A549 treated with AZD2906 at 1 μM for 4 hours (cell line): ENCODE data around the gene KMO. TPM values are rescaled to one million over a fixed set of nuclear protein-coding genes. Genes with fewer than 3 reads are reported as not detected.

Experiments used
- total RNA-seq: library from RNA; stranded (reverse); fragments of 200-300 nt; extraction: Qiagen RNA extraction; gene quantifications from 5 replicates; pipeline ENCODE4 v1.2.3, GENCODE V29; 2022

KMO gene
- total RNA-seq = 0.51 to 1.2 TPM (median 0.98 TPM) in 5 replicates

DNA sequence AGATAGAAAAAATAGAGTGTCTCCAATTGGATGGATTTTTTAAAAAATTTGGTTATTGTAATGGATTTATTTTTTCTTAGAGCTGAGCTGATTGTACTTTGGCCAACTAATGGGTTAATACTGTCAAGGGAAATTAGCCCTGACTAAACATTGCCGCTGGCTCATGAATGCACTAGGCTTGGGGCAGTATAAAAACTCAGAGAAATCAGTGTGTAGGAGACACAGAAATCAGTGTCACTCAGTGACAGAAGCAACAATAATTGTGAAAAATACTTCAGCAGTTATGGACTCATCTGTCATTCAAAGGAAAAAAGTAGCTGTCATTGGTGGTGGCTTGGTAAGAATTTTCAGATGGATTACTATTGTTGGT, at the start of gene KMO:
TSS of gene KMO (plus strand) at position 217 of the 370 bp plus-strand sequence. CDS start at position 284, 67 bp downstream.

DNA sequence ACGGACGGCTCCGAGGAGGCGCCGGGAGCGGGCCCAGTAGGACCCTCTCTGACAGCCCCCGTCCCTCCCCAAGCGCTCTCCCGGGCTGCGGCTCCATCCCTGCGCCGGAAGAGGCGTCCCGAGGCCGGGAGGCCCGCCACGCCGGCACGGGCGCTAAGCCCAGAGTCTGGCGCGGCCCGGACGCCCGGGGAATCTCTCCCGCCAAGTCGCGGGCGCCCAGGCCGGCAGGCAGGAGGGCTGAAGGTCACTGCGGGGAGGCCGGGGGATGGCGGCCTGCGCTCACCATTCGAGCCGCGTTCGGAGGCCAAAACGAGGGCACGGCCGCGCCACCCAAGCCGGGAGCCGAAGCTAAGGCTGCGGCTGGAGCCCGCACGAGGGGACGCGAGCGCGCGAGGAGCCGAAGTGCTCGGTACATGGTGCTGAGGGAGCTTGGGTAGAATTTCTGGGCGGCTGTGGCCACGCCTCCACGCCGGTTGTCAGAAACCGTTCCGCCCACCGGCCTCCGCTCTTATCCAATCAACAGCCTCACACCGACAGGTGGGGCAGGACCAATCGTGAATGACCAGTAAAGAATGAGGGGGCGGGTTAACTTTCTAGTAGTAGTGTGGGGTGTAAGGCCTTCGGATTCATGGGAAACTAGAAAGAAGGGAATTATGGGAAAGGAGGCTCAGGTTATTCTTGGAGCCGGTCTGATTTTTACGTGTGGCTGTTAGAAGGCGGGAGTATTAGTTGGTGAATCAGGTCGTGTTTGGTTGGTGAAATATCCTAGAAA, 12.7 kb upstream of the KMO start, which contains the start of gene FH:
TSS of gene FH (minus strand) at position 448 of the 772 bp plus-strand sequence. CDS start at position 415, 33 bp downstream.

DNA sequence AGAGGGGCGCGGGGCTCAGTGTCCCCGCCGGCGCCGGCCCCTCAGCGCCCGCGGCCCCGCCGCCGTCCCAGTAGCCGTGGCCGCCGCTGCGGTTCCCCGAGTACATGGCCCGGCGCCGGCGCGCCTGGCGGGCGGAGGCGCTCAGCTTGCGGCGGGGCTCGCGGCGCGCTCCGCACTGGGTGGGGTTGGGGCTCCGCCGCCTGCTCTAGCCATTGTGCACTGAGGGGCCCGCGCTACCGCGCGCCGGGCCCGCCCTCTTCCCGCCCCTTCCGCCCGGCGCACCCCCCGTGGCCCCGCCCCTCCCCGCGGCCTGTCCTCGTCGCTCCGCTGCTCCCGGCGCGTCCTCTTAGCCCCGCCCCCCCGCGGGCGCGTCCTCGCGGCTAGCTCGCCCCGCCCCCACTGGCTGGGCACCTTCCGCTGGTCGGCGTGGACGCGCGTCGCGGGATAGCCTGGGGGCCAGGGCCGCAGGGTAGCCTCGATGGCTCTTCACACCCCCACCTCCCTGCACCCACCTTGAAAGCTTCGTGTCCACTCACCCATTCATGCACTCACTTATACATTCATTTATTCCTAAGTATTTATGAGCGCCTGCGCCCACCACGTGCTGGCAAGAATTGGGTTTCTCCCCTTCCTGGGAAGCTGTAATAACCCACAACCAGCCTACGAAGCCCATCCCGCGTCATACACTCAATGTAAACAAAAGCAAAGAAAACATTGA, 108.1 kb downstream of the KMO start, which contains the start of the genes CHML and OPN3:
TSS of gene CHML (minus strand) at position 221 of the 718 bp plus-strand sequence. CDS start 4,603 bp downstream, outside the sequence.
TSS of gene OPN3 (minus strand) at position 221 of the 718 bp plus-strand sequence. CDS start at position 106, 115 bp downstream.

Other genes with a start within 250 kb of the KMO start
- gene RGS7, start 175.2 kb upstream of the KMO start, total RNA-seq = 0.02 to 0.03 TPM (median 0.02 TPM) in 3 of 5 replicates, not detected in the others
- 81.2 to 86.5 TPM (median 85.4 TPM) in 5 replicates for gene FH, start 12.6 kb upstream of the KMO start, total RNA-seq
- gene CHML, start 108.0 kb downstream of the KMO start, total RNA-seq = 7.8 to 9.4 TPM (median 8.3 TPM) in 5 replicates
- 54.6 to 68.0 TPM (median 60.3 TPM) in 5 replicates for gene OPN3, start 108.0 kb downstream of the KMO start, total RNA-seq
- not detected in 5 replicates for gene WDR64, start 119.9 kb downstream of the KMO start, total RNA-seq